Activated CD4-positive, alpha-beta memory T cell treated with anti-CD3 and anti-CD28 coated beads, Interleukin-2, amount 10 ng/mL, durations not matched to agents 7 days and 5 days (primary cell): ENCODE results near the gene PPP1R8. TPM values are rescaled to one million over a fixed set of nuclear protein-coding genes. Genes with fewer than 3 reads are reported as not detected.
"Not testable (repeated sequence)": the region's sequence is repeated elsewhere in the genome, so short reads cannot be mapped to it uniquely, and the experiment has no call there.

Source experiments
- CTCF ChIA-PET: fragments of 350-600 bp; sonication (Branson Sonifier 250); formaldehyde crosslinking; loops from one replicate; lab custom pipeline; 2021; ENCODE audit warnings: antibody characterized with exemption, inconsistent platforms; lab: Charles Lee
- POLR2A ChIA-PET: fragments of 350-600 bp; sonication (Branson Sonifier 250); formaldehyde crosslinking; loops from one replicate; lab custom pipeline; 2021; ENCODE audit warnings: antibody characterized with exemption; lab: Charles Lee
- DNase-seq: peaks from one replicate; pipeline ENCODE4 v3.0.0-alpha.2; 2020
- H3K27ac Mint-ChIP-seq: one replicate; pipeline ENCODE4 v1.8.0; 2021; ENCODE audit warnings: mild to moderate bottlenecking, mixed read lengths
- H3K27me3 Mint-ChIP-seq: one replicate; pipeline ENCODE4 v1.8.0; 2021; ENCODE audit warnings: mixed read lengths
- H3K36me3 Mint-ChIP-seq: one replicate; pipeline ENCODE4 v1.8.0; 2021; ENCODE audit warnings: low read depth, mixed read lengths
- H3K4me1 Mint-ChIP-seq: one replicate; pipeline ENCODE4 v1.8.0; 2021; ENCODE audit warnings: mixed read lengths
- H3K4me3 Mint-ChIP-seq: one replicate; pipeline ENCODE4 v1.8.0; 2021; ENCODE audit warnings: mild to moderate bottlenecking, mixed read lengths
- H3K9me3 Mint-ChIP-seq: one replicate; pipeline ENCODE4 v1.8.0; 2021; ENCODE audit warnings: mixed read lengths
- total RNA-seq, 2 experiments: library from RNA; stranded (reverse); gene quantifications; one replicate each; pipeline ENCODE4 v1.2.3, GENCODE V29; 2021

PPP1R8 gene
- total RNA-seq = 10 to 100 TPM; 48.5 to 51.2 TPM

- Mint-ChIP-seq H3K36me3 (peaks cover 20% of the 10 kb centered on the region), H3K4me3 (peak within 1 kb of the TSS; percentile 93), H3K27me3 (no peaks in the 10 kb centered on the region), H3K9me3 (no peaks in the 10 kb centered on the region), H3K27ac (peak within 1 kb of the TSS; percentile 83), H3K4me1 (peaks cover 37% of the 10 kb centered on the region)
- ChIA-PET POLR2A (interaction anchor here (0.6 to 3.7 kb wide), 24 partner anchors 10 to 817 kb away, joined by 3 to 35 read pairs (median 4); partner anchors contain the start of genes EYA3, FAM76A, IFI6 and MED18), CTCF (interaction anchor here (0.6 to 2.6 kb wide), 8 partner anchors 49 to 168 kb away, joined by 3 to 14 read pairs (median 3); partner anchors contain the start of genes FAM76A and STX12)
- peak; percentile 89 for DNase-seq
Measured at GRCh38 chr1:27830621-27831440, at the start of gene PPP1R8. PPP1R8 (plus strand) TSS chr1:27830782; CDS start chr1:27830836, 54 bp downstream.

- no peak for DNase-seq
- POLR2A ChIA-PET = interaction anchor here (3.0 kb wide), 1 partner anchor 10 kb away, joined by 12 read pairs; the partner anchor contains the start of gene STX12
- H3K27me3 Mint-ChIP-seq = no peaks in the 10 kb centered on the region
- H3K4me3 Mint-ChIP-seq = no peak overlapping the region
- peaks cover 8% of the 10 kb centered on the region for H3K4me1 Mint-ChIP-seq
- CTCF ChIA-PET = no interaction called here
- H3K27ac Mint-ChIP-seq = no peak overlapping the region
- H3K36me3 Mint-ChIP-seq = peaks cover 12% of the 10 kb centered on the region
- no peaks in the 10 kb centered on the region for H3K9me3 Mint-ChIP-seq
Measured at GRCh38 chr1:27782950-27783349, 47.6 kb upstream of the PPP1R8 start.

GRCh38 chr1:27784700-27785099, 45.9 kb upstream of the PPP1R8 start:
- POLR2A ChIA-PET = no interaction called here
- Mint-ChIP-seq H3K4me1 (peaks cover 8% of the 10 kb centered on the region), H3K36me3 (peaks cover 21% of the 10 kb centered on the region), H3K9me3 (no peaks in the 10 kb centered on the region), H3K4me3 (no peak overlapping the region), H3K27ac (no peak overlapping the region), H3K27me3 (no peaks in the 10 kb centered on the region)
- CTCF ChIA-PET = no interaction called here
- no peak for DNase-seq

DNA sequence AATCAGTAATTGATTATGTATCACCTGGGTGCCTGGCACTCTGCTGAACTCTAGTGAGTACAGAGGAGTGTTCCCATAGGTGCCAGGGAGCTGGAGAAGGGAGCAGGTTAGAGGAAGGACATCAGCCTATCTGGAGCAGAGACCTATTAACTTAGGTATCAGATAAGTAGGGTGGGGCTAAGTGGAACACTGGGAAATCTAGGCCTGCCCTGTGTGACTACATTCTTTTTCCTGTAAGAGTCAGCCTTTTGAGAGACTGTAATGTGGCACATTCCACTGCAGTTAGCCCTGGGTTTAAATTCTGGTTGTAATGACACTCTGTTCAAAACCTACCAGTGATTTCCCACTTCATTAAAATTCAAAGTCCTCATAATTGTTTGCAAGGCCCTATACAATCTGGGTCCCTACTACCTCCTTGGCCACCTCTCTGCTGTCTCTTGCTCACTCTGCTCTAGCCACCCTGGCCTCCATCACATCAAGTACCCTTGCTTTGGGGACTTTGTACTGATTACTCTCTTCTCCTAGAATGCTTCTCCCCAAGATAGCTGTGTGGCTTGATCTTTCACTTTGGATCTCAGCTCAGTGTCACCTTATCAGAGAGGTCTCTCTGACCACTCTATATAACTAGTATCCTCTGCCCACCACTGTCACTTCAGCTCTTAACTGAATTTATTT, 44.7 kb upstream of the PPP1R8 start:
- H3K27ac Mint-ChIP-seq = no peak overlapping the region
- H3K27me3 Mint-ChIP-seq = no peaks in the 10 kb centered on the region
- ChIA-PET POLR2A (no interaction called here), CTCF (interaction anchor here (0.6 kb wide), 1 partner anchor 72 kb away, joined by 3 read pairs; no protein-coding TSS in a partner anchor)
- peaks cover 8% of the 10 kb centered on the region for H3K4me1 Mint-ChIP-seq
- H3K36me3 Mint-ChIP-seq = peaks cover 26% of the 10 kb centered on the region
- no peak for DNase-seq
- no peak overlapping the region for H3K4me3 Mint-ChIP-seq
- H3K9me3 Mint-ChIP-seq = no peaks in the 10 kb centered on the region

DNA sequence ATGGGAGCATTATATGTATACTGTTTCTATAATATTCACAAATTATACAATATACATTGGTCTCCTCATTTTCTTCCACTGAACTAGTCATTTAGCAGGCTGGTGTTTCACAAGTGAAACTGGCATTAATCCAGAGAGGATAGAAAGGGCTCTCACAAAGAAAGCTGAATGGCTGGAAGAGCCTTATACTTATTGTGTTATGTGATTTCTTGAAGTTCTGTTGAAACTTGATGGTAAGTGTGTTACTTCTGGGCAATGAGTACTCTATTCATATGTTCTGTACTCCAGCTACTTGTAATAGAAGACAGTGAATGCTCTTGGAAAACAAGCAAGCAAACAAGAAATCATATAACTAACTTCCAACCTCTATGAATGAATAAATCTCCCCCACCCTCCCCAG, 42.7 kb upstream of the PPP1R8 start:
- H3K27ac Mint-ChIP-seq = no peak overlapping the region
- CTCF ChIA-PET = no interaction called here
- POLR2A ChIA-PET = interaction anchor here (0.7 kb wide), 1 partner anchor 118 kb away, joined by 3 read pairs; no protein-coding TSS in a partner anchor
- peaks cover 27% of the 10 kb centered on the region for H3K36me3 Mint-ChIP-seq
- H3K4me1 Mint-ChIP-seq = peaks cover 5% of the 10 kb centered on the region
- DNase-seq = no peak
- no peak overlapping the region for H3K4me3 Mint-ChIP-seq
- H3K27me3 Mint-ChIP-seq = no peaks in the 10 kb centered on the region
- no peaks in the 10 kb centered on the region for H3K9me3 Mint-ChIP-seq

DNA sequence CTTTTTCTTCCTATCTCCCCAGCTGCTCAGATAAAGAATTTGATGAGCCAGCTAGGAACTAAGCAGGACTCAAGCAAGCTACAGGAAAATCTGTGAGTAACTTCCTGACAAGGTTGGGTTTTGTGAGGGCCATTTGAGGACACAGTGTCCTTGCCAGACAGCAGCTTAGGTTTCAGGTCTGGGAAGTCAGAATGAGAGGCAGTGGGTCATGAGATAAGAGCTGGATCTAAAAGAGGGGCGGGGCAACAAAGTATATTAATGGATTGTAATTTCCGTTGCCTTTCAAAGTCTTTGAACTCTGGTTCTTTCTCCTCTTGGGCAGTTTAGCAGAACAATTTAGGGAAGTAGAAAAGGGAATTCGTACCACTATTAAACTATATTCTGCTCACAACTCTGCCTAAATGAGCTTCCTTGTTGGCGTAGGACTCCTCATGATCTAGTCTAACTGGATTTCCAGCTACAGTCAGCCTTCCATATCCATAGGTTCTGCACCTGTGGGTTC, 41.0 kb upstream of the PPP1R8 start:
- CTCF ChIA-PET = no interaction called here
- Mint-ChIP-seq H3K9me3 (no peaks in the 10 kb centered on the region), H3K27ac (no peak overlapping the region), H3K4me1 (peaks cover 3% of the 10 kb centered on the region), H3K36me3 (peaks cover 35% of the 10 kb centered on the region), H3K4me3 (no peak overlapping the region), H3K27me3 (no peaks in the 10 kb centered on the region)
- DNase-seq = no peak
- POLR2A ChIA-PET = no interaction called here

DNA sequence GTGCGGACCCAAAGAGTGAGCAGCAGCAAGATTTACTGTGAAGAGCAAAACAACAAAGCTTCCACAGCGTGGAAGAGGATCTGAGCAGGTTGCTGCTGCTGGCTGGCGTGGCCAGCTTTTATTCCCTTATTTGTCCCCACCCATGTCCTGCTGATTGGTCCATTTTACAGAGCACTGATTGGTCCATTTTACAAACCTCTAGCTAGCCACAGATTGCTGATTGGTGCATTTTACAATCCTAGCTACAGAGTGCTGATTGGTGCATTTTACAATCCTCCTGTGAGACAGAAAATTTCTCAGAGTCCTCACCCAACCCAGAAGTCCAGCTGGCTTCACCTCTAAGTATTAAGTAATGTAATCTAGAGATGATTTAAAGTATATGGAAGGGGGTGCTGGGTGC, 40.3 kb upstream of the PPP1R8 start:
- H3K4me1 Mint-ChIP-seq, H3K4me3 Mint-ChIP-seq, POLR2A ChIA-PET, H3K27me3 Mint-ChIP-seq, DNase-seq, H3K9me3 Mint-ChIP-seq, H3K27ac Mint-ChIP-seq, CTCF ChIA-PET: not testable (repeated sequence)
- H3K36me3 Mint-ChIP-seq = peaks cover 40% of the 10 kb centered on the region

DNA sequence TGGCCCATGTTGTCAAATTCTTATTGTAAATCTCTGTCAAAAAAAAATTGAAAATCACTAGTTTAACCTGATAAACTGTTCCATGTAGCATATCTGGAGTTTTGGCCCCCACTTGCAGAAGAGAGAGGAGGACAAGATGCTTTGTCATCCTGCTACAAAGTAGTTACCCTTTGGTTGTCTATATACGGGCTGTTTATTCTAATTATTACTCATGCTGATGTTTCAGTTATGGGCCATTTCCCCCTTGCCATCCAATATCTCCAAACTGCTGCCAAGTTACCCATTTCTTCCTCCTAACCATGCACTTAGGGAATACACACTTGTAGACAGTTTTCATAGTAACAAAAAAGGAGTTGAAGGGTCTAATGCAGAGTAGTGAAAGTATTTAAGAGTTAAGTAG, 35.0 kb upstream of the PPP1R8 start:
- no peaks in the 10 kb centered on the region for H3K27me3 Mint-ChIP-seq
- peaks cover 54% of the 10 kb centered on the region for H3K36me3 Mint-ChIP-seq
- no peak overlapping the region for H3K27ac Mint-ChIP-seq
- CTCF ChIA-PET = no interaction called here
- H3K4me1 Mint-ChIP-seq = peaks cover 14% of the 10 kb centered on the region
- H3K9me3 Mint-ChIP-seq = no peaks in the 10 kb centered on the region
- no peak overlapping the region for H3K4me3 Mint-ChIP-seq
- POLR2A ChIA-PET = no interaction called here
- DNase-seq = no peak

GRCh38 chr1:27804791-27805190, 25.8 kb upstream of the PPP1R8 start:
- Mint-ChIP-seq H3K36me3 (peaks cover 58% of the 10 kb centered on the region), H3K4me1 (no peaks in the 10 kb centered on the region), H3K27me3 (no peaks in the 10 kb centered on the region), H3K4me3 (no peak overlapping the region), H3K27ac (no peak overlapping the region), H3K9me3 (no peaks in the 10 kb centered on the region)
- ChIA-PET CTCF (no interaction called here), POLR2A (interaction anchor here (0.6 kb wide), 1 partner anchor 26 kb away, joined by 3 read pairs; the partner anchor contains the start of gene PPP1R8)
- DNase-seq = no peak

DNA sequence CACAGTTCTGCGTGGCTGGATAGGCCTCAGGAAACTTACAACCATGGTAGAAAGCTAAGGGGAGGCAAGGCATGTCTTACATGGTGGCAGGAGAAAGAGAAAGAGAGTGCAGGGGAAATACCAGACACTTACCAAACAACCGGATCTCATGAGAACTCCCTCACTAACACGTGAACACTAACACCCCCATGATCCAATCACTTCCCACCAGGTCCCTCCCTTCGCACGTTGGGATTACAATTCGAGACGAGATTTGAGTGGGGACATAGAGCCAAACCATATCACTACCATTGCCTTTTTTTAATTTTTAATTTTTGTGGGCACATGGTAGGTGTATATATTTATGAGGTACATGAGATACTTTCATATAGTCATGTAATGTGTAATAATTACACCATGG, 23.8 kb upstream of the PPP1R8 start:
- Mint-ChIP-seq H3K4me3 (no peak overlapping the region), H3K27me3 (no peaks in the 10 kb centered on the region), H3K27ac (no peak overlapping the region), H3K36me3 (peaks cover 50% of the 10 kb centered on the region), H3K4me1 (peaks cover 1% of the 10 kb centered on the region), H3K9me3 (no peaks in the 10 kb centered on the region)
- CTCF ChIA-PET = no interaction called here
- no peak for DNase-seq
- POLR2A ChIA-PET = no interaction called here

DNA sequence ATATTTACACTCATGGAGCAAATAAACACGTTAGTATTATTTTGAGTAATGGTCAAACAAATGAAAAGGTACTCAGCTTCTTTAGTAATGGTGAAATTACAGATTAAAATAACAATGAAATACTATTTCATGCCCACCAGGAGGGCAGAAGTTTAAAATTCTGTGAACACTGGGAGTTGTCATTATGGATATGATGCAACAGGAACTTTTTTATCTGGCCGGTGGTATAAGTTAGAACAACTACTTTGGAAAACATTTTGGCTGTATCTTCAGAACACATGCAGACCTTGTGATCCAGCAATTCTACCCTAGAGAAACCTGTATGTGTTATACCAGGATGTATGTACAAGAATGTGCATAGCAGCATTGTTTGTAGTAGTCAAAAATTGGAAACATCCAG, 23.2 kb upstream of the PPP1R8 start:
- H3K36me3 Mint-ChIP-seq = peaks cover 49% of the 10 kb centered on the region
- H3K4me1 Mint-ChIP-seq = peaks cover 3% of the 10 kb centered on the region
- CTCF ChIA-PET = interaction anchor here (1.0 kb wide), 1 partner anchor 35 kb away, joined by 3 read pairs; the partner anchor contains the start of gene STX12
- POLR2A ChIA-PET = no interaction called here
- H3K4me3 Mint-ChIP-seq = no peak overlapping the region
- DNase-seq = no peak
- no peak overlapping the region for H3K27ac Mint-ChIP-seq
- no peaks in the 10 kb centered on the region for H3K9me3 Mint-ChIP-seq
- no peaks in the 10 kb centered on the region for H3K27me3 Mint-ChIP-seq

DNA sequence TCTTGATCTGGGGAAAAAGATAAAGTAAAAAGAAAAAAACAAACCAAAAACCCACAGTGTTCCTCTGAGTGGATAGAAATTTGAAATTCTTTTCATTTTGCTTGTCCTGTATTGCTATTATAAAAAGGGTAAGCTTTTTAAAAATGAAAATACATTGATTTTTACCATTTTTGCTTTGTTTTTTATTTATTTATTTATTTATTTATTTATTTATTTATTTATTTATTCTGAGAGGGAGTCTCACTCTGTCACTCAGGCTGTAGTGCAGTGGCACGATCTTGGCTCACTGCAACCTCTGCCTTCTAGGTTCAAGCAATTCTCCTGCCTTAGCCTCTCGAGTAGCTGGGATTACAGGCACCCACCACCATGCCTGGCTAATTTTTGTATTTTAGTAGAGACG, 22.5 kb upstream of the PPP1R8 start:
- peaks cover 47% of the 10 kb centered on the region for H3K36me3 Mint-ChIP-seq
- H3K4me3 Mint-ChIP-seq, H3K27me3 Mint-ChIP-seq, H3K9me3 Mint-ChIP-seq, DNase-seq, H3K4me1 Mint-ChIP-seq, POLR2A ChIA-PET, H3K27ac Mint-ChIP-seq: not testable (repeated sequence)
- CTCF ChIA-PET = interaction anchor here (0.5 to 1.0 kb wide), 3 partner anchors 35 to 628 kb away, joined by 3 to 4 read pairs (median 3); partner anchors contain the start of gene STX12

DNA sequence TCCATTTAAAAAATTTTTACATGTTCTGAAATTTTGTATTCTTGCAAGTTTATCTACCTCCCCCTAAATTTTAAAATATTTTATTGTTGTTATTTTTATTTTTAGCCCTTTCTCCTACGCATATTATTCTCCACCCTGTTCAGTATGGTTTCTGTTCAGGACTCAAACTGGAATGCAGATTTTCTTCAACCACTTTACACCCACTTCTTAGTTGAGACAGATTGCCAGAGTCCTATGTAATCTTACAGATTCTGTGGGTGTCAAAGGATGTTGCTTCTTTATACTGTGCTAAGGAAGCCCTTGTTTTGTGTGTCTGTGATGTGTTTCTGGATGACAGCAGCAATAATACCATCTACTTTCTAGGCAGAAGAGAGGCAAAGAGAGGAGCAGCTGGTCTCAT, 20.7 kb upstream of the PPP1R8 start:
- H3K36me3 Mint-ChIP-seq = peaks cover 41% of the 10 kb centered on the region
- H3K9me3 Mint-ChIP-seq = no peaks in the 10 kb centered on the region
- H3K27me3 Mint-ChIP-seq = no peaks in the 10 kb centered on the region
- H3K4me1 Mint-ChIP-seq = peaks cover 3% of the 10 kb centered on the region
- no peak overlapping the region for H3K27ac Mint-ChIP-seq
- ChIA-PET POLR2A (interaction anchor here (1.0 kb wide), 1 partner anchor 21 kb away, joined by 3 read pairs; no protein-coding TSS in a partner anchor), CTCF (interaction anchor here (0.6 kb wide), 2 partner anchors 68 to 81 kb away, joined by 3 to 4 read pairs; no protein-coding TSS in a partner anchor)
- DNase-seq = no peak
- H3K4me3 Mint-ChIP-seq = no peak overlapping the region
